Globus pallidus (tissue), 1 donor: Measurements from ENCODE around the gene ICAM4.
"Not testable (repeated sequence)": the region's sequence is repeated elsewhere in the genome, so short reads cannot be mapped to it uniquely, and the experiment has no call there.

ENCODE experiments used
- DNase-seq: peaks from one replicate; pipeline ENCODE4 v3.0.0-alpha.2; 2015; ENCODE audit warnings: low spot score

ICAM4 gene

GRCh38 chr19:10286803-10287737, at the start of gene ICAM4:
Gene ICAM4 (plus strand): TSS chr19:10286955. CDS start chr19:10287013, 58 bp downstream.
- DNase-seq, result no peak

GRCh38 chr19:10237702-10238101, 49.1 kb upstream of the ICAM4 start:
- no peak for DNase-seq

- DNase-seq, result no peak
Measured at GRCh38 chr19:10238172-10238783, 48.5 kb upstream of the ICAM4 start.

- not testable (repeated sequence) for DNase-seq
Measured at GRCh38 chr19:10241826-10242449, 44.8 kb upstream of the ICAM4 start.

- DNase-seq, result no peak
Measured at GRCh38 chr19:10243606-10244005, 43.1 kb upstream of the ICAM4 start.

- no peak for DNase-seq
Measured at GRCh38 chr19:10245189-10245939, 41.4 kb upstream of the ICAM4 start.

- DNase-seq, result no peak
Measured at GRCh38 chr19:10246511-10246910, 40.2 kb upstream of the ICAM4 start.

GRCh38 chr19:10251792-10252694, 34.7 kb upstream of the ICAM4 start, which contains the start of gene MRPL4:
Gene MRPL4 (plus strand): TSS chr19:10252214. CDS start chr19:10252254, 40 bp downstream.
- peak; percentile 99 for DNase-seq

- DNase-seq, result no peak
Measured at GRCh38 chr19:10252707-10253106, 34.0 kb upstream of the ICAM4 start.

- DNase-seq, result no peak
Measured at GRCh38 chr19:10254244-10254643, 32.5 kb upstream of the ICAM4 start.

GRCh38 chr19:10255358-10255757, 31.4 kb upstream of the ICAM4 start:
- DNase-seq, result no peak

- DNase-seq, result no peak
Measured at GRCh38 chr19:10256551-10256950, 30.2 kb upstream of the ICAM4 start.

- DNase-seq, result no peak
Measured at GRCh38 chr19:10256970-10257615, 29.7 kb upstream of the ICAM4 start.

GRCh38 chr19:10258080-10258710, 28.6 kb upstream of the ICAM4 start:
- DNase-seq, result no peak

- peak; percentile 48 for DNase-seq
Measured at GRCh38 chr19:10259162-10259905, 27.4 kb upstream of the ICAM4 start.

- DNase-seq, result no peak
Measured at GRCh38 chr19:10260141-10260584, 26.6 kb upstream of the ICAM4 start.

- no peak for DNase-seq
Measured at GRCh38 chr19:10262771-10263170, 24.0 kb upstream of the ICAM4 start.

GRCh38 chr19:10266706-10267105, 20.0 kb upstream of the ICAM4 start:
- no peak for DNase-seq

GRCh38 chr19:10268071-10268470, 18.7 kb upstream of the ICAM4 start:
- DNase-seq, result no peak
